ENCODE measurements around the gene IRAK2. TPM values are rescaled to one million over a fixed set of nuclear protein-coding genes. Genes with fewer than 3 reads are reported as not detected.

The IRAK2 gene
- total RNA-seq, 5 donors from 2014 or later (not counting 1 experiment from before 2014, with no cell fraction given), result 2.9 to 5.0 (median 3.7) TPM

DNA sequence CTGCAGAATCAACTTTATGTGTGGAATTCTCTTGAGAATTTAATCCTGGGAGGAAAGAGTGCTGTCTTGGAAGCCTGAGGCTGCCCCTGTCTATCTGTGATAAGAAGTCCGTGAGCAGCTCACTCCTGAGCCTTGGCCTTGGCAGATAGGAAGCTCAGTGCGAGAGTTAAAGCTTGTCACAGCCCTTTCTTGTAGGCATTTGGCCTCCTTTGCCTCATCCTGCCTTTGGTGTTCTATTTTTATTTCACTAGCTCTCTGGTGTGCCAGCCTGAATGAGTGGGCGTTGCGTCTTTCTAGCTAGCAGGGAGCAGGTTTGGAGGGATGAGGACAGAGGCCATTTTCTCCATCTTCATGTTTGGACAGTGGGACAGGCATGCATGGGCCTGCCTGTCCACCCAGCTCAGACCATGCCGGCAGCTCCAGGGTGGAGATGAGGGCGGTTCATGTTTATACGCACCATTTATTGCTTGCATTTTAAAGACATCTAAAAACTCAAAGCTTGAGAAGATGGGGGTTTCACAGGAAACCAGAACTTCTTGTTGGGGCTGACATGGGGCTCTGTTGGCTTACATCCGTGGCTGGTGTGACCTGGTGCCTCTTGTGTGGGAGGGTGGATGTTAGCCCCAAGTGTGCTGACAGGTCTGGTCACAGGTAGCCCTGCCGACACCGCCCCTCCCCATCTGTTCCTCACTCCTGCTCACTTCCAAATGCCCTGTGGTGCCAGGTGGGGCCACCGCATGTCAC, 29.8 kb downstream of the IRAK2 start:
- peaks cover 85 to 89% (median 87%) of the 10 kb centered on the region in 3 donors for H3K4me1 Mint-ChIP-seq
- H3K4me3 Mint-ChIP-seq, result peak overlapping the region; percentile 66 to 75 (median 69)
- no peaks in the 10 kb centered on the region for H3K27me3 Mint-ChIP-seq
- POLR2A ChIA-PET, result interaction anchor here (0.5 to 1.3 kb wide), 5 partner anchors 8 to 101 kb away, joined by 3 to 5 read pairs (median 4); no protein-coding TSS in a partner anchor
- no peaks in the 10 kb centered on the region for H3K36me3 ChIP-seq (ENCODE audit: control insufficient read depth in 2 of 2, extremely low read depth in 1 of 2, insufficient read depth in 1 of 2, low read length in 1 of 2)
- WGBS (ENCODE audit: insufficient coverage), result 2% methylated on average over 4 of the region's 11 CpGs
- ATAC-seq (replicated peaks in 1 of 4), result peak; percentile 59 to 70 (median 66)
- CTCF ChIA-PET, result interaction anchor here in 1 of 2 donors (0.6 to 1.5 kb wide), 11 partner anchors 8 to 93 kb away, joined by 3 to 7 read pairs (median 3); partner anchors contain the start of genes IRAK2, TATDN2 and VHL
- H3K27me3 ChIP-seq (replicated peaks in 1 of 2; ENCODE audit: control insufficient read depth in 2 of 2, extremely low read depth in 1 of 2, insufficient read depth in 2 of 2, low read length in 1 of 2), result no peaks in the 10 kb centered on the region
- no peaks in the 10 kb centered on the region for H3K36me3 Mint-ChIP-seq
- peak overlapping the region; percentile 99 for H3K27ac Mint-ChIP-seq
- no peaks in the 10 kb centered on the region for H3K9me3 Mint-ChIP-seq
- peak overlapping the region; percentile 96 for H3K27ac ChIP-seq (ENCODE audit: low read length)
- H3K4me1 ChIP-seq (ENCODE audit: control insufficient read depth in 1 of 2, extremely low read depth in 1 of 2, insufficient read depth in 2 of 2, low read length in 2 of 2), result peaks cover 77 to 97% of the 10 kb centered on the region in 2 experiments
- peak; percentile 36 to 86 (median 65) for DNase-seq
- peak overlapping the region; percentile 5 to 49 for H3K4me3 ChIP-seq (ENCODE audit: control insufficient read depth in 1 of 2, extremely low read depth in 1 of 2, low read length in 1 of 2)
- H3K9me3 ChIP-seq, result no peaks in the 10 kb centered on the region

DNA sequence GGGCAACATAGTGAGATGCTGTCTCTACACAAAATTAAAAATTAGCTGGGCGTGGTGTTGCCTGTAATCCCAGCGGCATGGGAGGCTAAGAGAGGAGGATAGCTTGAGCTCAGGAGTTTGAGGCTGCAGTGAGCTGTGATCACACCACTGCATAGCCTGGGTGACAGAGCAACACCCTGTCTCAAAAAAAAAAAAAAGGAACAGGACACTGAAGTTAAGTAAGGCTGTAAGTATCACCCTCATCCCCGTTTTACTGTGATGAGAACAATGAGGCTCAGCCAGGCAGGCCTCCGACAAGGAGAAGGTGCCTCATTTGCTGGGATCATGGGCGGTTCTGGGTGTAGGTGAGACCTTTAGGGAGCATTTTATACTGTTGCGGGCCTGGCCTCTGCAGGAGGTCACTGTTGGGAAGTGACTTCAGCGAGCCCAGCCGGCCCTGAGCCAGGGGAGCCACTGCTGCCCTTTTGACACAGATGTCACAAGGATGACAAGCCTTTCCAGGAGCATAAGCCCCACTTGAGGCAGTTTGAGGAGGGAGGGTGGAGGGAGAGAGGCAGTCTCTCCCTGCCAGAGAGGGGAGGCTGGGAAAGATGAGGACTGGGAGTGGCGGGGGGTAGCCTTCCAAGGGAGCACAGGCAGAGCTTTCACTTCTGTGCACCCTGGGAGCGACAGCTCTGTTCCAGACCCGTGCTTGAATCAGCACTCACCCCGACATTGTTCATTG, 30.8 kb downstream of the IRAK2 start:
- WGBS (ENCODE audit: insufficient coverage), result 95% methylated on average over 8 of the region's 12 CpGs
- Mint-ChIP-seq H3K9me3 (no peaks in the 10 kb centered on the region), H3K4me3 (peak overlapping the region in 2 of 3 donors; percentile 66 to 75), H3K36me3 (no peaks in the 10 kb centered on the region), H3K27me3 (no peaks in the 10 kb centered on the region), H3K4me1 (peaks cover 81 to 89% (median 84%) of the 10 kb centered on the region in 3 donors), H3K27ac (peak overlapping the region; percentile 99)
- Histone ChIP-seq H3K4me1 (ENCODE audit: control insufficient read depth in 1 of 2, extremely low read depth in 1 of 2, insufficient read depth in 2 of 2, low read length in 2 of 2) (peaks cover 69 to 97% of the 10 kb centered on the region in 2 experiments), H3K4me3 (ENCODE audit: control insufficient read depth in 1 of 2, extremely low read depth in 1 of 2, low read length in 1 of 2) (peak overlapping the region; percentile 1 to 5), H3K36me3 (ENCODE audit: control insufficient read depth in 2 of 2, extremely low read depth in 1 of 2, insufficient read depth in 1 of 2, low read length in 1 of 2) (no peaks in the 10 kb centered on the region), H3K27ac (ENCODE audit: low read length) (peak overlapping the region; percentile 96), H3K9me3 (no peaks in the 10 kb centered on the region), H3K27me3 (replicated peaks in 1 of 2; ENCODE audit: control insufficient read depth in 2 of 2, extremely low read depth in 1 of 2, insufficient read depth in 2 of 2, low read length in 1 of 2) (no peaks in the 10 kb centered on the region)
- ChIA-PET POLR2A (interaction anchor here in 1 of 2 donors (1.3 kb wide), 1 partner anchor 48 kb away, joined by 3 read pairs; no protein-coding TSS in a partner anchor), CTCF (interaction anchor here in 1 of 2 donors (0.6 to 1.5 kb wide), 3 partner anchors 9 to 1697 kb away, joined by 3 to 7 read pairs (median 7); no protein-coding TSS in a partner anchor)
- ATAC-seq (replicated peaks in 1 of 4) (no peak), DNase-seq (no peak)

DNA sequence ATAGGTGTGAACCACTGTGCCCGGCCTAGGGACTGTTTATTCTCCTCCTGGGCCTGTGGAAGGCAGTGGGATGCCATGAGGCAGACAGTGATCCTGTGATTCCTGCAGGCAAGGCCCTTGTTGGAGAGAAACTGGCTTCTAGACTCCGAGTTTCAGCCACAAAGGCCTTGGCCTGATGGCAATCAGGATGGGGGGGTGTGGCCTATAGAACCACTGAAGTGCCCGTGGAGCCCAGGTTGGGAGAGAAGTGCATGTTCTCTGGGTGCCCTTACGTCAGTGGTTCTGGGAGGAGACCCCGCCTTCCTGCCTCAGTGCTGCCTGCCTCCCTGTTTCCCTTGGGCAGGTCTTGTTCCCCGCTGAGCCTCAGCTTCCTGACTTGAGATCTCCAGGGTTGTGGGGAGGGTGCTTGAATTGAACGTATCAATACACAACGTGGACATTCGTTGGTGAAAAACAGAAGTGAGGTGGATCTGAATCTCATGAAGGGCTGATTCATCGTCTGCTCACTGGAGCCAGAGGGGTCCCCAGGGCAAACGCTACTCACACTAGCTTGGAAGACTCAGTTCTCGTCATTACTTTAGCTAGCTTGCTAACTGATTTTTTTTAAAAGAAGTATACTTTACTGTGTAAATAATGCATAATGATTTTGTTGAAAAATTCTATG, 31.8 kb downstream of the IRAK2 start:
- peak overlapping the region; percentile 99 for H3K27ac Mint-ChIP-seq
- 72% methylated on average over 9 of the region's 12 CpGs for WGBS (ENCODE audit: insufficient coverage)
- Histone ChIP-seq H3K9me3 (no peaks in the 10 kb centered on the region), H3K27ac (ENCODE audit: low read length) (peak overlapping the region; percentile 73), H3K36me3 (ENCODE audit: control insufficient read depth in 2 of 2, extremely low read depth in 1 of 2, insufficient read depth in 1 of 2, low read length in 1 of 2) (peaks cover 0 to 5% of the 10 kb centered on the region in 2 donors), H3K4me1 (ENCODE audit: control insufficient read depth in 1 of 2, extremely low read depth in 1 of 2, insufficient read depth in 2 of 2, low read length in 2 of 2) (peaks cover 62 to 91% of the 10 kb centered on the region in 2 experiments), H3K27me3 (replicated peaks in 1 of 2; ENCODE audit: control insufficient read depth in 2 of 2, extremely low read depth in 1 of 2, insufficient read depth in 2 of 2, low read length in 1 of 2) (no peaks in the 10 kb centered on the region), H3K4me3 (ENCODE audit: control insufficient read depth in 1 of 2, extremely low read depth in 1 of 2, low read length in 1 of 2) (no peak overlapping the region)
- peaks cover 81 to 88% (median 83%) of the 10 kb centered on the region in 3 donors for H3K4me1 Mint-ChIP-seq
- peaks cover 8% of the 10 kb centered on the region for H3K36me3 Mint-ChIP-seq
- POLR2A ChIA-PET, result no interaction called here
- CTCF ChIA-PET, result interaction anchor here in 1 of 2 donors (0.6 to 1.0 kb wide), 3 partner anchors 10 to 1698 kb away, joined by 3 to 5 read pairs (median 3); no protein-coding TSS in a partner anchor
- no peaks in the 10 kb centered on the region for H3K9me3 Mint-ChIP-seq
- DNase-seq (no peak), ATAC-seq (replicated peaks in 1 of 4) (no peak)
- no peaks in the 10 kb centered on the region for H3K27me3 Mint-ChIP-seq
- peak overlapping the region in 1 of 3 donors; percentile 75 for H3K4me3 Mint-ChIP-seq

DNA sequence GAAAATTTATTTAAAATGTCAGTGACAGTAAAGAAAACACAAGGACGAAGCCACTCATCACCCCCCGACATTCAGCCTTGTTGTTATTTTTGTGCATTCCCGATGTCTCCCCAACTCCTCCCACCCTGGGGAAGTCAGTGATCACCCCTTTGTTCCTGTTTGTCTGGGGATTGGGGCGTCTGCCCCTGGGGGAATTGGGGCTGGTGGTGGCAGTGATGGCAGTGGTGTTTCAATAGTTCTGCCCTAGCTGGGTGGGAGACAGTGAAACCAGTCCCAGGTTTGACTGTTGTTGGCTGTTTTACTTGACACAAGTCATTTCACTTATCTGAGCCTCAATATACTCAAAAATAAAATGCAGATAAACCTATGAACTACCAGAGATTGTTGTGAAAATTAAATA, 33.5 kb downstream of the IRAK2 start:
- ChIA-PET POLR2A (no interaction called here), CTCF (no interaction called here)
- Histone ChIP-seq H3K4me1 (ENCODE audit: control insufficient read depth in 1 of 2, extremely low read depth in 1 of 2, insufficient read depth in 2 of 2, low read length in 2 of 2) (peaks cover 46 to 74% of the 10 kb centered on the region in 2 experiments), H3K9me3 (no peaks in the 10 kb centered on the region), H3K4me3 (ENCODE audit: control insufficient read depth in 1 of 2, extremely low read depth in 1 of 2, low read length in 1 of 2) (no peak overlapping the region), H3K36me3 (ENCODE audit: control insufficient read depth in 2 of 2, extremely low read depth in 1 of 2, insufficient read depth in 1 of 2, low read length in 1 of 2) (peaks cover 2 to 11% of the 10 kb centered on the region in 2 donors), H3K27ac (ENCODE audit: low read length) (peak overlapping the region; percentile 97), H3K27me3 (replicated peaks in 1 of 2; ENCODE audit: control insufficient read depth in 2 of 2, extremely low read depth in 1 of 2, insufficient read depth in 2 of 2, low read length in 1 of 2) (no peaks in the 10 kb centered on the region)
- WGBS (ENCODE audit: insufficient coverage), result no CpG with 5 or more reads among the region's 4 CpGs
- H3K36me3 Mint-ChIP-seq, result peaks cover 14% of the 10 kb centered on the region
- peak overlapping the region in 1 of 3 donors; percentile 55 for H3K4me3 Mint-ChIP-seq
- DNase-seq (no peak), ATAC-seq (replicated peaks in 1 of 4) (no peak)
- peaks cover 73 to 81% (median 77%) of the 10 kb centered on the region in 3 donors for H3K4me1 Mint-ChIP-seq
- H3K27ac Mint-ChIP-seq, result peak overlapping the region; percentile 92 to 95
- no peaks in the 10 kb centered on the region for H3K9me3 Mint-ChIP-seq
- no peaks in the 10 kb centered on the region for H3K27me3 Mint-ChIP-seq

DNA sequence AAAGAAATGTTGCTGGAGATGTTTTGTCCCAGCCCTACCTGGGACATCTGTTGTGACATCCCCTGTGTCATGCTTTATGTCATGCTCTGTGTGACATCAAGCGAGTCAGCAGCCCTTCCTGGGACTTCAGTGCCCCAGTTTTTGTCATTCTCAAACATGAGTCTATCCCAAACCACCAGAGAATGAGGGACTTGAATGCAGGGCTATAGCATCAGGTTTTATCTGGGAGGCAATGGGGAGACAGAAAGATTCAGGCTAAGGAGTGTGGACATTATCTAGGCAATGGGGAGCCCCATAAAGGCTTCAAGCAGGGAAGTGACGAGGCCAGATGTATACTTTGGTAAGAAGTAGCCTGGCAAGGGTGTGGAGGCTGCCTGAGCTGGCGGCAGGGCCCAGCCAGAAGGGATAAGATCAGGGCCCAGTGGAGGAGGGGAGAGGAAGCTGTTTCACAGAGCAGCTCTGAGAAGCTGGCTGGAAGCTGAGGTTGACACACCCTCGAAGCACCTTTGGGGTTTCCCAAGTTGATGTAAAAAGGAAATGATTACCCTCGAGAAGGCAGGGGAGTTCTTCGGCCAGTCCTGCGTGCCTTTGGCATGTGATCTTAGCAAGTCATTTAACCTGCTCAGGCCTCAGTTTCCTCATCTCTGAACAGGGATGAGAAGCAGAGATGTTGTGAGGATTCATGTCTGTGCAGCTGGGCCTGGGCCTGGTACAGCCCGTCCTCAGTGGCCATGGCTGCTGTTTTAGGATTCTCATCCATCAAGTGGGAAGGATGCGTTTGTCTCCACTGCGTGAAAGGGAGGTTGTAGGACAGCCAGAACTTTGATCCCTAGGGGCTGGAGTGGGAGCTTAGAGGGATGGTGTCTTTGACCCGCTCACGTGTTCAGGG, 34.3 kb downstream of the IRAK2 start:
- Histone ChIP-seq H3K9me3 (no peaks in the 10 kb centered on the region), H3K4me1 (ENCODE audit: control insufficient read depth in 1 of 2, extremely low read depth in 1 of 2, insufficient read depth in 2 of 2, low read length in 2 of 2) (peaks cover 38 to 68% of the 10 kb centered on the region in 2 experiments), H3K4me3 (ENCODE audit: control insufficient read depth in 1 of 2, extremely low read depth in 1 of 2, low read length in 1 of 2) (no peak overlapping the region), H3K27ac (ENCODE audit: low read length) (peak overlapping the region; percentile 97), H3K27me3 (replicated peaks in 1 of 2; ENCODE audit: control insufficient read depth in 2 of 2, extremely low read depth in 1 of 2, insufficient read depth in 2 of 2, low read length in 1 of 2) (no peaks in the 10 kb centered on the region), H3K36me3 (ENCODE audit: control insufficient read depth in 2 of 2, extremely low read depth in 1 of 2, insufficient read depth in 1 of 2, low read length in 1 of 2) (peaks cover 2 to 11% of the 10 kb centered on the region in 2 donors)
- Mint-ChIP-seq H3K27me3 (no peaks in the 10 kb centered on the region), H3K4me1 (peaks cover 68 to 76% (median 71%) of the 10 kb centered on the region in 3 donors), H3K9me3 (no peaks in the 10 kb centered on the region), H3K4me3 (peak overlapping the region; percentile 49 to 55 (median 50)), H3K36me3 (peaks cover 17% of the 10 kb centered on the region), H3K27ac (peak overlapping the region; percentile 92 to 95)
- ChIA-PET CTCF (interaction anchor here (0.6 to 1.2 kb wide), 3 partner anchors 13 to 111 kb away, joined by 3 to 4 read pairs (median 3); no protein-coding TSS in a partner anchor), POLR2A (interaction anchor here (0.5 to 0.6 kb wide), 3 partner anchors 44 to 1438 kb away, joined by 3 read pairs; no protein-coding TSS in a partner anchor)
- WGBS (ENCODE audit: insufficient coverage), result 14% methylated on average over 8 of the region's 12 CpGs
- DNase-seq (peak; percentile 30 to 90 (median 74)), ATAC-seq (replicated peaks in 1 of 4) (peak; percentile 80 to 81 (median 80))
